ENCODE measurements around the gene CDH2. TPM values are rescaled to one million over a fixed set of nuclear protein-coding genes. Genes with fewer than 3 reads are reported as not detected.

The CDH2 gene
- total RNA-seq, 1 donor from 2014 or later, result 1.8 TPM

DNA sequence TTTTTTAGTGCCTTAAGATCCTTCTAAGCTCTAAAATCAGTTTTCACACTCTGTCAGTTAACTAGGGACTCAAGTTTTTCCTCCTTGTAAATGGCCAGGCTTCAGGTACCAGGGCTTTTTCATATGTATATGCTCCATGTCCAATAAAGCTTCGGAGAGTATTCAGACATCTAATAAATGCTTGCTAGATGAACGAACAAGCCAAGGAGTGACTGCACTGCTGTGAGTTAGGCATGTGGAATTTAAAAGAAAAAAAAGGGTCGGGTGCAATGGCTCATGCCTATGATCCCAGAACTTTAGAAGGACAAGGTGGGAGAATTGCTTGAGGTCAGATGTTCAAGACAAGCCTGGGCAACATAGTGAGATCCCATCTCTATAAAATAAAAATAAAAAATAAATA is 81.9 kb downstream of the CDH2 start:
- Histone ChIP-seq H3K36me3 (no peaks in the 10 kb centered on the region), H3K9me3 (no peaks in the 10 kb centered on the region), H3K27ac (no peak overlapping the region), H3K27me3 (no peaks in the 10 kb centered on the region), H3K4me1 (no peaks in the 10 kb centered on the region), H3K4me3 (no peak overlapping the region)
- intact Hi-C loops (cut with DNase I), result no loop called here
- no peak for DNase-seq
- no peak for ATAC-seq
- no peak for TF ChIP-seq CTCF (IDR thresholded peaks at IDR 0.05)

- no peak for ATAC-seq
- Histone ChIP-seq H3K9me3 (no peaks in the 10 kb centered on the region), H3K4me3 (no peak overlapping the region), H3K27ac (no peak overlapping the region), H3K36me3 (no peaks in the 10 kb centered on the region), H3K4me1 (no peaks in the 10 kb centered on the region), H3K27me3 (no peaks in the 10 kb centered on the region)
- DNase-seq, result no peak
- intact Hi-C loops (cut with DNase I), result no loop called here
- TF ChIP-seq CTCF (IDR thresholded peaks at IDR 0.05), result no peak
Observed at GRCh38 chr18:28091197-28091596, 85.7 kb downstream of the CDH2 start.

DNA sequence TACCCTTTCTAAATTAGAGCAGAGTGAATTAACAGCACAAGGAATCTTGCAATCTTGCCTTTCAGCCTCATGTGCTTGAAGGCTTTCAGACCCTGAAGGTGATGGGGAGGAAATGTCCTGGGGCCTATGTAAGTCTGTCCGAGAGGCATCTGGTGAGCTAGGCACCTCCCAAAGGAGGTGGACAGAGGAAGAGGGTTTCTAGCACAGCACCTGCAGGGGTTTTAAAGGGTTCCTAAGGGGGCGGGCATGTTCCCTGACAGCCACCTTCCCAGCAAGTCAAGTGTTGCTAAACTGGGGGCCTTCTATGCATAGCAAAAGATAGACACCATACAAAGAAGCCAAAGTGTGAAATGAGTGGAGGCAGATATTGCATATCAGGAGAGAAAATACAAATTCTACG is 88.5 kb downstream of the CDH2 start:
- intact Hi-C loops (cut with DNase I), result no loop called here
- no peak for DNase-seq
- ATAC-seq, result no peak
- Histone ChIP-seq H3K36me3 (no peaks in the 10 kb centered on the region), H3K9me3 (no peaks in the 10 kb centered on the region), H3K4me3 (no peak overlapping the region), H3K27ac (no peak overlapping the region), H3K27me3 (no peaks in the 10 kb centered on the region), H3K4me1 (no peaks in the 10 kb centered on the region)
- no peak for TF ChIP-seq CTCF (IDR thresholded peaks at IDR 0.05)

GRCh38 chr18:28086670-28087552 is 90.0 kb downstream of the CDH2 start:
- TF ChIP-seq CTCF (IDR thresholded peaks at IDR 0.05), result no peak
- DNase-seq, result no peak

GRCh38 chr18:28081516-28081915 is 95.4 kb downstream of the CDH2 start:
- DNase-seq (no peak), ATAC-seq (no peak)
- H3K36me3 ChIP-seq, result no peaks in the 10 kb centered on the region
- H3K27ac ChIP-seq, result no peak overlapping the region
- no peak overlapping the region for H3K4me3 ChIP-seq
- no peaks in the 10 kb centered on the region for H3K27me3 ChIP-seq
- no peaks in the 10 kb centered on the region for H3K4me1 ChIP-seq
- intact Hi-C loops (cut with DNase I), result no loop called here
- no peak for TF ChIP-seq CTCF (IDR thresholded peaks at IDR 0.05)
- no peaks in the 10 kb centered on the region for H3K9me3 ChIP-seq

More at GRCh38 chr18:28086670-28087552, 90.0 kb downstream of the CDH2 start:
- intact Hi-C loops (cut with DNase I), result no loop called here
- Histone ChIP-seq H3K9me3 (no peaks in the 10 kb centered on the region), H3K27ac (no peak overlapping the region), H3K4me3 (no peak overlapping the region), H3K27me3 (no peaks in the 10 kb centered on the region), H3K36me3 (no peaks in the 10 kb centered on the region), H3K4me1 (no peaks in the 10 kb centered on the region)
- no peak for ATAC-seq

Data from upper lobe of right lung (tissue), 1 donor.